LoVo (cell line): Measurements from ENCODE around the gene MRGPRE.

ENCODE experiments used
- DNase-seq: peaks from one replicate; pipeline ENCODE4 v3.0.0-alpha.2; 2016; ENCODE audit warnings: low spot score

The MRGPRE gene

DNA sequence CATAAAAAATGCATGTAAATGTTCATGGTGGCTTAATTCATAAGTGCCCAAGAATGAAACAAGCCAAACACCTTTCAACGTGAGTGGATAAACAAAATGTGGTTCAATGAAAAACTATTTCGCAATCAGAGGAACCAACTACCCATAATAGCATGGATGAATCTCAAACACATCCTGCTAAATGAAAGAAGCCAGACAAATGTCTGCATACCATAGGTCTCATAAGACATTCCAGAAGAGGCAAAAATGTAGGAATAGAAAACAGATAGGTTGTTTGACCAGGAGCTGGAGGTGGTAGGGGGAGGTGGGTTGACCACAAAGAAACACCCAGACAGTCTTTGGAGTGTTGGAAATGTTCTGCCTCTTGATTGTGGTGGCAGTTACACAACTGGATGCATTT, 53.9 kb downstream of the MRGPRE start:
- DNase-seq = no peak

DNA sequence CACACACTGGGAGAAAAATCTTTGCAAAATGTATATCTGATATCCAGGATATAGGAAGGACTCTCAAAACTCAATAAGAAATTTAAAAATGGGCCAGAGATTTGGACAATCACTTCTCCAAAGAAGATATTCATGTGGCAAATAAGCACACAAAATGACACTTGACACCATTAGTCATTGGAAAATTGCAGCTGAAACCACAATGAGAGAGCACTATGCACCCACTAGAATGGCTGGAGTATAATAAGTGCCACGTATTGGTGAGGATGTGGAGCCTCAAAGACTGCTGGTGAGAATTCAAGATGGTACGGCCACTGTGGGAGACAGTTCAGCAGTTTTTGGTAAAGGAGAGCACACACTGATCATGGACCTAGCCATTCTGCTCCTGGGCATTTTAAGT, 54.3 kb downstream of the MRGPRE start:
- DNase-seq = no peak
